Stimulated activated naive CD8-positive, alpha-beta T cell treated with anti-CD3 and anti-CD28 coated beads, Interleukin-15, Interleukin-2, amounts not matched to agents 100 ng/mL and 50 ng/mL, for 24 hours (primary cell): ENCODE measurements around the gene ZNF20.
"Not testable (repeated sequence)": the region's sequence is repeated elsewhere in the genome, so short reads cannot be mapped to it uniquely, and the experiment has no call there.

ENCODE experiments used
- H3K27ac Mint-ChIP-seq: one replicate; pipeline ENCODE4 v1.8.0; 2021; ENCODE audit warnings: mild to moderate bottlenecking, mixed read lengths
- H3K27me3 Mint-ChIP-seq: one replicate; pipeline ENCODE4 v1.8.0; 2021; ENCODE audit warnings: mixed read lengths
- H3K36me3 Mint-ChIP-seq: one replicate; pipeline ENCODE4 v1.8.0; 2021; ENCODE audit warnings: low read depth, mixed read lengths
- H3K4me1 Mint-ChIP-seq: one replicate; pipeline ENCODE4 v1.8.0; 2021; ENCODE audit warnings: low read depth, mixed read lengths
- H3K4me3 Mint-ChIP-seq: one replicate; pipeline ENCODE4 v1.8.0; 2021; ENCODE audit warnings: mild to moderate bottlenecking, mixed read lengths
- H3K9me3 Mint-ChIP-seq: one replicate; pipeline ENCODE4 v1.8.0; 2021; ENCODE audit warnings: mixed read lengths

The ZNF20 gene

DNA sequence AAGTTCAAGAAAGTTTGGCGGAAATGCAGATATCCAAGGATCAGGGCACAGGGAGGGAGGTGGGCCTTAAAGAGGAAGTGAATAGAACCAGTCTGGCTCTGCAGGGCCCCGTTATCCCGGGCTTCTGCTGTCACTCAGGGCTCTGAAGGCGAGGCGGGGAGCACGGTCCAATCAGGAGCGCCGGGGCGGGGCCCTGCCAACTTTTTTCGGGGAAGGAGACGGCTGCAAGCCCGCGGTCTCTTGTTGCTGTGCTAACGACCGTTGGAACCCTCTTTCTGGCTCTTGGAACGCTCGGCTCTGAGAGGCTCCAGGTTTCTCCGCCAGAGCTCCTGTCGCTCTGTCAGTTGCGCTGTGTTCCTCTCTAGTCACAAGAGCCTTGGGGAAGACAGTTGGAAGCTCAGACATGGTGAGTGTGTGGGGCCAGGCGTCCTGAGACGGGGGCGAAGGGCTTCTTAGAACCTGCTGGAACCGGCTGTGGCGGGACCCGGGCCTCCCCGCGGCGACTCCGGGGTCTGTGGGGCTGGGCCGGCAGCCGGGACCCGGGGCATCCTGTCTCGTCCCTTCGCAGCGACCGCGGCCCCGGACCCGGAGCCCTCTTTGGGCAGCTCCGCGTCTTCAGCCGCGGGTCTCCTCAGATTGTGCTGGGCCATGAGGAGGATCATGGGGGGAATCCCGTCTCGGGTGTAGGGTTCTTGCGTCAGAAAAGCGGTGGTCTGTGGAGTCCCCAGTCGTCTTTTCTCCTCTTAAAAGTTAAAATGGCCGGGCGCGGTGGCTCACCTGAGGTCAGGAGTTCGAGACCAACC lies 47.9 kb downstream of the ZNF20 start:
- Mint-ChIP-seq H3K27me3 (peaks cover 7% of the 10 kb centered on the region), H3K4me3 (peak overlapping the region; percentile 86), H3K36me3 (peaks cover 23% of the 10 kb centered on the region), H3K9me3 (no peaks in the 10 kb centered on the region), H3K4me1 (peaks cover 13% of the 10 kb centered on the region), H3K27ac (peak overlapping the region; percentile 75)

DNA sequence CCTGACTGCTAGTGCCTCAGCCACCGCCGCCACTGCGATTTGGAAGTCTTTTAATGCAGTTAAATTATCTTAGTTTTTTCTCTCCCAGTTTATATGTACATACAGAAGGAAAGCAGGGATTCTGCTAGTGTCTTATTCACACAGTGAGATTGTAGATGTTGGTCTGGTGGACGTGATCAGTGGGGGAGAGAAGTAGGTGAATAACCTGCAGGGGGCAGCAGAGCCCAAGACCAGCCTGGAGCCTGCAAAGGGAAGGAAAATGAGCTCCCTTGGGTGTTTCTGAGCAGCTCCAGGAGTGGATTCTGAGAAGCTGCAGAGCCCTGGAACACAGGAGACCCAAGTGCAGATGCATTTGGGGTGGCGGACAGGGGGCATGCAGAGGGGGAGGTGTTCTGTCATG lies 49.3 kb downstream of the ZNF20 start:
- no peak overlapping the region for H3K4me3 Mint-ChIP-seq
- H3K27ac Mint-ChIP-seq = peak overlapping the region; percentile 15
- no peaks in the 10 kb centered on the region for H3K9me3 Mint-ChIP-seq
- peaks cover 13% of the 10 kb centered on the region for H3K4me1 Mint-ChIP-seq
- peaks cover 4% of the 10 kb centered on the region for H3K27me3 Mint-ChIP-seq
- H3K36me3 Mint-ChIP-seq = peaks cover 18% of the 10 kb centered on the region

GRCh38 chr19:12085074-12085818 lies 54.9 kb downstream of the ZNF20 start:
- peaks cover 10% of the 10 kb centered on the region for H3K9me3 Mint-ChIP-seq
- no peaks in the 10 kb centered on the region for H3K4me1 Mint-ChIP-seq
- H3K36me3 Mint-ChIP-seq = peaks cover 18% of the 10 kb centered on the region
- H3K4me3 Mint-ChIP-seq = no peak overlapping the region
- no peak overlapping the region for H3K27ac Mint-ChIP-seq
- no peaks in the 10 kb centered on the region for H3K27me3 Mint-ChIP-seq

DNA sequence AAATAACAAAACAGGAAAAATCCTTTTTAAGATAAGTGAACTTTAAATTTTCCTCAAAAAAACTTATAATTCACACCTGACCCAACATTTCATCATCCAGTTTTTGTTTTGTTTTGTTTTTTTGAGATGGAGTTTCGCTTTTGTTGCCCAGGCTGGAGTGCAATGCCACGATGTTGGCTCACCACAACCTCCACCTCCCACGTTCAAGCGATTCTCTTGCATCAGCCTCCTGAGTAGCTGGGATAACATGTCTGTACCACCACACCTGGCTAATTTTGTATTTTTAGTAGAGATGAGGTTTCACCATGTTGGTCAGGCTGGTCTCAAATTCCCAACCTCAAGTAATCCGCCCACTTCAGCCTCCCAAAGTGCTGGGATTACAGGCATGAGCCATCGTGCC lies 56.8 kb downstream of the ZNF20 start:
- peaks cover 14% of the 10 kb centered on the region for H3K9me3 Mint-ChIP-seq
- H3K36me3 Mint-ChIP-seq = peaks cover 26% of the 10 kb centered on the region
- not testable (repeated sequence) for H3K27ac Mint-ChIP-seq, H3K27me3 Mint-ChIP-seq, H3K4me1 Mint-ChIP-seq, H3K4me3 Mint-ChIP-seq
